ENCODE data around the gene TBATA.

TBATA gene

GRCh38 chr10:70797840-70798239 is 12.7 kb upstream of the TBATA start:
- no peak for TF ChIP-seq FOXP2 (optimal IDR thresholded peaks at IDR 0.05; ENCODE audit: borderline replicate concordance, extremely low read depth, extremely low read length, insufficient read depth)
- no peak for TF ChIP-seq TAF1 (IDR thresholded peaks at IDR 0.05; ENCODE audit: borderline replicate concordance, insufficient read depth, low read length)

- TF ChIP-seq FOXP2 (optimal IDR thresholded peaks at IDR 0.05; ENCODE audit: borderline replicate concordance, extremely low read depth, extremely low read length, insufficient read depth) = no peak
Observed at GRCh38 chr10:70795613-70796012, 10.4 kb upstream of the TBATA start.

GRCh38 chr10:70791386-70792039 is 6.3 kb upstream of the TBATA start:
- TF ChIP-seq REST (IDR thresholded peaks at IDR 0.05; ENCODE audit: insufficient read depth in 1 of 2, low read depth in 2 of 2, low read length in 2 of 2) (no peak), FOXP2 (optimal IDR thresholded peaks at IDR 0.05; ENCODE audit: borderline replicate concordance, extremely low read depth, extremely low read length, insufficient read depth) (no peak), SIN3A (IDR thresholded peaks at IDR 0.05; ENCODE audit: borderline replicate concordance, insufficient read depth, low read length) (no peak)

GRCh38 chr10:70786799-70787415 is 1.7 kb upstream of the TBATA start:
- TF ChIP-seq FOXP2 (optimal IDR thresholded peaks at IDR 0.05; ENCODE audit: borderline replicate concordance, extremely low read depth, extremely low read length, insufficient read depth) = no peak

- TF ChIP-seq POLR2AphosphoS5 (IDR thresholded peaks at IDR 0.05; ENCODE audit: low read depth, low read length) (no peak), REST (IDR thresholded peaks at IDR 0.05; ENCODE audit: insufficient read depth in 1 of 2, low read depth in 2 of 2, low read length in 2 of 2) (no peak), TAF1 (IDR thresholded peaks at IDR 0.05; ENCODE audit: borderline replicate concordance, insufficient read depth, low read length) (no peak), FOXP2 (optimal IDR thresholded peaks at IDR 0.05; ENCODE audit: borderline replicate concordance, extremely low read depth, extremely low read length, insufficient read depth) (no peak), SIN3A (IDR thresholded peaks at IDR 0.05; ENCODE audit: borderline replicate concordance, insufficient read depth, low read length) (no peak)
Observed at GRCh38 chr10:70784471-70784870, 706 bp downstream of the TBATA start.

GRCh38 chr10:70784016-70784415 is 1.2 kb downstream of the TBATA start:
- TF ChIP-seq FOXP2 (optimal IDR thresholded peaks at IDR 0.05; ENCODE audit: borderline replicate concordance, extremely low read depth, extremely low read length, insufficient read depth) (no peak), SIN3A (IDR thresholded peaks at IDR 0.05; ENCODE audit: borderline replicate concordance, insufficient read depth, low read length) (no peak), REST (IDR thresholded peaks at IDR 0.05; ENCODE audit: insufficient read depth in 1 of 2, low read depth in 2 of 2, low read length in 2 of 2) (no peak), TAF1 (IDR thresholded peaks at IDR 0.05; ENCODE audit: borderline replicate concordance, insufficient read depth, low read length) (no peak), POLR2AphosphoS5 (IDR thresholded peaks at IDR 0.05; ENCODE audit: low read depth, low read length) (no peak)

All from PFSK-1 (cell line).